Measurements from ENCODE around the gene ING5.

ING5 gene

GRCh38 chr2:241673189-241673663 lies 28.6 kb upstream of the ING5 start:
- DNase-seq = no peak

DNA sequence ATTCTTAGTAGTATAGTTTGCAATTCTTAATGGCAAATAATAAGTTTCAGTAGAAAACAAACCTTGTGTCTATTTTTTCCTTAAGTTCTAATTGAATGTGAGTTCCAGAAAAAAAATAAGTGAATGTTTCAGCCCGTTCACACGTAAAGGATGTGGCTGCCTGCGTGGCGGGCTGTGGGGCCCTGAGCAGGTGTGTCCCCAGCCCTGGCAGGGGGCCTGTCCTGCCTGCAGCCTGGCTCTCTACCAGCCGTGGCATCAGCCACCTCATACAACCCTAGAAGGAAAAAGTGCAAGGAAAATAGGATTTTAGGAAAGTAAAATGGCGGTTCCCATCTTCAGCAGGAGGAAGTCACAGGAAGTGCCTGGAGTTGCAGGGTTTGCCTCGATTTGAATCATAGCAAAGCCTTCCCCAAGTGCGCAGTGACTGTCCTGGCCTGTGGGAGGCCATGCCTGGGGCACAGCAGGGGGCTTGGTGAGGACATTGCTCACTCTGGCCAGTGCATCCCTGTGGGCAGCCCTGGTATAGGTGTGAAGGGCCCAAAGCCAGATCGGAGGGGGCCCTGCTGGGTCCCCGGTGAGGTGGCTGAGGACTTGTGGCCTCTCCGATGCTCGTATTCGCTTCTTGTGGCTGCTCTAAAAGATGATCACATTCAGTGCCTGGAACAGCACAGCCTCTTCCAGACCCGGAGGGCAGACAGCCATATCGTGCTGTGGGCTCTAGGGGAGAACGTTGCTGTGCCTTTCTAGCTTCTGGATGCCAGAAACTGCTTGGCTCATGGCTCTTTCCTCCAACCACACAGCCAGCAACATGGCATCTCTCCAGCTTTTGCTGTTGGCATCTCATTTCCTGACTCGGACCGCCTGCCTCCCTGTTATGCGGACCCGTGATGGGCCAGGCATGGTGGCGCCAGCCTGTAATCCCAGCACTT lies 27.8 kb upstream of the ING5 start:
- no peak for DNase-seq

DNA sequence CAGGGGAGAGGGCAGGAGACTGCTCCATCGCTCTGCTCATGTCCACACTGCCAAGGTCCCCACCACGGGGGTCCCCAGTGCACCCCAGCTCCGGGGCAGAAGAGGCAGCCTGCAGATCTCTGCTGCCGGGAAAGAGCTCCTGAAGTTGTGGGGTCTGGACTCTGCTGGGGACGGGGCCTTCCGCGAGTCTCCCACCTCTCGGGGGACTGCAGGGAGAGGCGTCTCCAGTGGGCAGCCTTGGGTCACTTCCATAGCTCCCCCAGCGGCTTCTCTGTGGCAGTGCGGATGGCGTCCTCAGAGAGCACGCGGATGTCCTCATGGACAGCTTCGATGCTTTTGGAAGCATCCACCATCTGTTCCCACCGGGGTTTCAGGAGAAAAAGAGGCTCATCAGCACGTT lies 26.0 kb upstream of the ING5 start:
- DNase-seq = no peak

DNA sequence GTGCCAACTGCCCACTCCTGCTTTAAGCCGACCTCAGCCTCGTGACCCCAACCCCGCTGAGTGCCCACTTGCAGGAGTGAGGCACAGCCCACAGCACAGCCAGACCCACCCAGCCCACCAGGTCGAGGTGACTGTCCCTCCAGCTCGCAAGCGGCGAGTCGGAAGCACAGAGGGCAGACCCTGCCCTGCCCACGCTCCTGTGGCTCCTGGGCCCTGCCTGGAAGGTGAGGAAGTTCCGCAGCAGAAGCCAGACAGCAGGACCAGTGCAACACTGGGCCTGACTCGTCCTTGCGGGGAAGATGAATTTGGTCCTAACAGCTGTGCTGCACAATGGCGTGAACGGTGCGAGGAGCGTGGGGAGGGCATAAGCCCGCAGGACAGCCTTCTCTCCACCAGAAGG lies 25.2 kb upstream of the ING5 start:
- no peak for DNase-seq

DNA sequence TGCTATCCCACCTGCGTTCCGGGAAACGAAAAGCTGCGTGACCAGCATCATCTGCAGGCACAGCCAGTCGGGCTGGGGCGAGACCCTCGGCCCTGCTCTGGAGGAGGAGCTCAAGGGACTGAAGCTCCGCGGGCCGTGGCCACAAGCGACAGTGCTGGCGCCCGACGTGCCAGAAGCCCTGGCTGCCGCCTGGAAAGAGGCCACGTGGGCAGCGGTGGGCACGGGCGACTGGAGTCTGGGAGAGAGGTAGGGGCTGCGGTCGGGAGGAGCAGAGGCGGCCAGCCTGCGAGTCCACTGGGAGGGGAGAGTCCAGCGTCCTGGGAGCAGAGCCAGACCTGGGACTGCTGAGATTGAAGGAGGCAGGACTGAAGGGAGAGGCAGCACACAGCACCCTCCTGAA lies 24.4 kb upstream of the ING5 start:
- DNase-seq = no peak

DNA sequence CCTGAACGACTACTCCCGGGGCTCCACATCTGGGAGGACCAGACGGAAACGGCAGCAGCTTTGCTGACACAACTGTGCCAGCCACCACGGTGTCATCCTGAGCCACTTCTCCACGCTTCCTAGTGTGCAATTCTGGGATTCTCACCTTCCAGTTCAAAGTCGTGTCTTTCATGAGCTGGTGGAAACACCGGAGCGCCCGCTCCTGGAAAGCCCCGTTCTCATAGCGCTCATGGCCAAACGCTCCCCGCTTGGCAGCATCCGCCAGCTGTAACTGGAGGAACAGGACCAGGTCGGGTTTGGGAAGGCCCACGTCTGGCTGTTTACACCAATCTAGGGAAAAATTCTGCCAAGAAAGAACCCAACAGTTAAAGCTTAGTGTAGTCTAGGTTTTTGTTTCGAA lies 23.5 kb upstream of the ING5 start:
- DNase-seq = no peak

- no peak for DNase-seq
Measured at GRCh38 chr2:241678784-241679540, 22.9 kb upstream of the ING5 start.

DNA sequence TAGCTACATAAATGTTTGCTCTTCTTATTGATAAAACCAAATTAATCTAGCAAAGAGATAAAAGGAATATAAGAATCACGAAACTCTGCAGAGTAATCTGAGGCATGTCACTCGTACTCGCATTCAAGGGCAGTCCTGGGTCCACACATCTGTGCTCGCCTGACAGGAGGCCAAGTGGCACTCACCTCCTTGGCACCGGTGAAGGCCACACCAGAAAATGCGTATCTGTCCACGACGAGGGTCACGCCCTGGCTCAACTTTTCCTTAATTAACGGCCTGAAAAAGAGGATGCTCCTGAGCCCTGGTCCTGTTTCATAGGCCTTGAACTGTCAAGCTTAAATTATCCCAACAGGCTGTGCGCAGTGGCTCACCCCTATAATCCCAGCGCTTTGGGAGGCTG lies 21.8 kb upstream of the ING5 start:
- DNase-seq = no peak

DNA sequence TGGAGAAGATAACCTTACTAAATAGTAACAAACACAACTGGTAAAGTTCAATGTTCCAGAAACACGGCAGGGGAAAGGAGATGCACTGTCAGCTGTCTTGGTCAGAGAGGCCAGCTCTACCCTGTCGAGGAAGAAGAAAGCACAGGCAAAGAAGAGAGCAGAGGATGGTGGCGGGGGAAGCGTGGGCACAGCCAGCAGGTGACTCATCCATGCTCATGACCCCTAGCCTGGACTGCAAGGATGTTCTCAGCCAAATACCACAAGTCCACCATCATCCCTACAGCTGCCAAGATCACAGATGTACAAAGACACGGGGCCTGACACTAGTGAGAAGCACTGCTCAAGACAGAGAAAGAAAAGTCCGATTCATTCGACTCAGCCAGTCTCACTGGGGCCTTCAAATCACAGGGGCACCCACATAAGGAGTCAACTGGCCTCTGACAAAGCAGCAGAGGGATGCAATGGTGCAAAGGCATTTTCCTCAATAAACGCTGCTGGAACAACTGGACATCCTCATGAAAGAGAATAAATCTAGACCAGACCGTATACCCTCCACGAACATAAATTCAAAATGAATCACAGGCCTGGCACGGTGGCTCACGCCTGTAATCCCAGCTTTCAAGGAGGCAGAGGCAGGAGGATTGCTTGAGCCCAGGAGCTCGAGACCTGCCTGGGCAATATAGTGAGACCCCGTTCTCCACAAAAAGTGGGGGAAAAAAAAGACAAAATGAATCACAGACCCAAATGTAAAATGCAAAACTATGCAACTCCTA lies 20.8 kb upstream of the ING5 start:
- no peak for DNase-seq

DNA sequence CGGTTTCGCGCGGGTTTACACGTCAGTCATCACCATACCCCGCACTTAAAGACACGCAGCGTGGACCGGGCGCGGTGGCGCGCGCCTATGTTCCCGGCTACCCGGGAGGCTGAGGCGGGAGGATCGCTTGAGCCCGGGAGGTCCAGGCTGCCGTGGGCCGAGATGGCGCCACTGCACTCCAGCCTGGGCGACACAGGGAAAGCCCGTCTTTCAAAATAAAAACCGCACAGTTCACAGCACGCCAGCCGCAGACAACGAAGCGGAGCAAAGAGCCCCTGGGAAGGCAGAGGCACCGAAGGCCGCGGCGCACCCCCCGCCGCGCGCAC lies 15.6 kb upstream of the ING5 start:
- no peak for DNase-seq

- DNase-seq = peak; percentile 48
Measured at GRCh38 chr2:241686650-241687425, 15.0 kb upstream of the ING5 start, which contains the start of gene DTYMK. DTYMK (minus strand) TSS chr2:241686815; CDS start chr2:241686783, 32 bp downstream.

DNA sequence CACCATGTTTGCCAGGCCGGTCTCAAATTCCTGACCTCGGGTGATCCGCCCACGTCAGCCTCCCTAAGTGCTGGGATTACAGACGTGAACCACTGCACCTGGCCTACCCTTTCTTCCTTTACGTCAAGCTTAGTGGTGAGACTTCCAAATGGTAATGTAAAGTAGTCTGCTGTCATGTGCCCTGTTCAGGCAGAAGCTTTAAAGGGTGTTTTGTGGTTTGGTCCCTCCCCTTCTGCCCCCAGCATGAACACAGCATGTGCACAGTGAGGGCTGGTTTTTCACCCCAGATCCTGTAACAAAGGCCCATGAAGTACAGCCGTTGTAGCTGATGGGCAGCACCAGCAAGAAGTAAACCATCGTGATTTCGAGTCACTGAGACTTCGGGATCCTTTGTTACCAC lies 12.5 kb upstream of the ING5 start:
- DNase-seq = no peak

DNA sequence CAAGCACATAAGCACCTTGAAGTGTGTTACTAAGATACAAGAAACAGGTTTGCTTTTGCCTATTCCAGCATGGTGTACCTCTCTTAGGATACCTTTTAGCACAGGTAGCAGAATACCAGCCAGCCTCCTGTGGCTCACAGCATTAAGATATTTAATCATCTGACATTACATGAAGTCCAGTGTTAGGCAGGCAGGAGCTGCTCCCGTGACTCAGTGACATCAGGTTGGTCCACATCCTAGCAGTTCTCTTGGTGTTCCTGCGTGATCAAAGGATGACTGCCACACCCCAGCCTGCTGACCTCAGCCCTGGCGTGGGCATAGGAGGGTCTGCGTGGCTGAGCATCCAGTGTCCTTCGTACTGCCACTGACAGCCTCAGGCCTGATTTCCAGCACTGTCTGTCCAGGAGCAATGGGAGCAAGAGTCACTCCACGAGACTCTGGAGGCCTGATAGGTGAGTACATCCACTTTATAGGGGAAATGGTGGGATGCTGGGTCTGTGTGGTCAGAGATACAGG lies 11.6 kb upstream of the ING5 start:
- no peak for DNase-seq

- no peak for DNase-seq
Measured at GRCh38 chr2:241692448-241692847, 9.4 kb upstream of the ING5 start.

GRCh38 chr2:241695651-241696050 lies 6.2 kb upstream of the ING5 start:
- no peak for DNase-seq

DNA sequence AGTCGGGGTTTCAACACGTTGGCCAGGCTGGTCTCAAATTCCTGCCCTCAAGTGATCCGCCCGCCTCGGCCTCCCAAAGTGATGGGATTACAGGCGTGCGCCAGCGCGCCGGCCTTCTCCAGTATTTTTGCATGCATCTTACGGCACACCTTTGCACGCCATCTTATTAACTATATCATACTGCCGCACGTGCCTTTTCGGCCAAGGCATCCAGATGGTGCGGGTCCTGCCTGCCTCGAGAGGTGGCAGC lies 765 bp upstream of the ING5 start:
- peak; percentile 4 for DNase-seq

GRCh38 chr2:241702155-241703031 lies 554 bp downstream of the ING5 start:
- no peak for DNase-seq

- no peak for DNase-seq
Measured at GRCh38 chr2:241703032-241703604, 1.3 kb downstream of the ING5 start.

GRCh38 chr2:241706537-241706936 lies 4.7 kb downstream of the ING5 start:
- DNase-seq = no peak

DNA sequence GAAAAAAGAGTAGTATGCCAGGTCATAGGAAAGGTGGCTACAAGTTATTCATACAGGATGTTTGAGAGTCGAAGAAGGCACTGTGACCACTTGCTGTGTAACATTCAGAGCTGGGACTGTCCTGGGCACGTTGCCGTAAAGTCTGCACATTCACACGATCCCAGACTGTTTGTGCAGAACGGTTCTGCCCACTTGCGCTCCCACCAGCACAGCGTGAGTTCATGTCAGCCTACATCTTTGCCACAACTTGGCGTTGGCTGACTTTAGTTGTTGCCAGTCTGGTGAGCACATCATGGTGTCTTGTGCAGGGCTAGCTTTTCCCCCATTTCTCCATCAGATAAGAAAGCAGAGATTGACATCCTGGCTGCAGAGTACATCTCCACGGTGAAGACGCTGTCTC lies 7.0 kb downstream of the ING5 start:
- DNase-seq = no peak

DNA sequence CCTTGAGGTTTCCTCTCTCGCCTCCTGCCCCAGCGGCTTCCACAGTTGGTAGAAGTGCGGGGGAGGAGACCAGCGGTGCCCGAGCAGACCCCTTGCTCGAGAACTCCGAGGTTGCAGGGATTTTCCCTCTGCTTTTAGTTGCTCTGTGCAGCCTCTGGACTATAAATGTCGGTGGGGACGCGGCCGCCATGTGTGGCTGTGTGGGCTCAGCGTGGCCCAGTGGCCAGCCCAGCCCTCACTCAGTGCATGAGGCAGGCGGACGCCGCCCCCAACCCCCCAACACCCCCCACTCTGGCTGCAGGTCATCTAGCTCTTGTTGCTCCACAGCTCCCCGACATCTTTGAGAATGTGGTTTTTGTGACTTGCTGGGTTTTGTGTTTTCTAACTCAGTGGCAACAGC lies 17.3 kb downstream of the ING5 start:
- DNase-seq = no peak

Measured in NCI-H187 treated with DMSO at 0.1 percent for 48 hours (cell line).